ENCODE measurements around the gene SOX8. TPM values are rescaled to one million over a fixed set of nuclear protein-coding genes. Genes with fewer than 3 reads are reported as not detected.
A peak's percentile ranks its signal among the peaks of the same experiment; 100 is the strongest.

The SOX8 gene
- total RNA-seq, 1 donor from 2014 or later = 0.26 TPM

DNA sequence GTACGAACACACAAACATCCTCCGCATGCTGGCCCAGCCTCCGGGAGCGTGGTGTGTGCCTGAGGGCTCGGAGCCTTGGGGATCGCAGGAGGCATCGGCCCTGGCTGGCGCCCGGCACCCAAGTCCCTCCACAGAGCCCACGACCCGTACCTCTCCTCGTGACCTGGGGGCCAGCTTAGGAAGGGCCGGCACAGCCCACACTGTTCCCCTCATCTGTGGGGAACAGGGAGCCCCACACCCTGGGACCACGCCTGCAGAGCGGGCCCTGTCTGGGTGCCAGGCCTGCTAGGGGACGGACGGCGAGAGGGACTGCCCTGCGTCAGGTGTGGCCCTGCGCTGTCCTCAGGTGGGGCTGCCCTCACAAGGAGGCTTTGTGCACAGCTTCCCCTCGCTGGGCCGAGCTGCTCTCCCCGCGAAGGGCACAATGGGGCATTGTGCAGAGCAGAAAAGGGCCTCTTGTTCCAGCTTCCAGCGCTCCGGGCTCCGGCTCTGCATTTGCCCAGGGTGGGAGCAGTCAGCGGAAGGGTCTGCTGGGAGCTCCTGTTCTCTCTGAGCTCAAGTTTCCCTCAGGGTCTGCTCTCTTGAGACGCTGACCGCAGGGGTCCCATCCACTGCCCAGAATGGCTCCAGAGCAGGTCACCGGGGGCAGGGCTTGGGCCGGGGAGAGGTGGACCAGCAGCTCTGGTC is 9.1 kb upstream of the SOX8 start:
- DNase-seq (ENCODE audit: low read depth in 2 of 2) = no peak

DNA sequence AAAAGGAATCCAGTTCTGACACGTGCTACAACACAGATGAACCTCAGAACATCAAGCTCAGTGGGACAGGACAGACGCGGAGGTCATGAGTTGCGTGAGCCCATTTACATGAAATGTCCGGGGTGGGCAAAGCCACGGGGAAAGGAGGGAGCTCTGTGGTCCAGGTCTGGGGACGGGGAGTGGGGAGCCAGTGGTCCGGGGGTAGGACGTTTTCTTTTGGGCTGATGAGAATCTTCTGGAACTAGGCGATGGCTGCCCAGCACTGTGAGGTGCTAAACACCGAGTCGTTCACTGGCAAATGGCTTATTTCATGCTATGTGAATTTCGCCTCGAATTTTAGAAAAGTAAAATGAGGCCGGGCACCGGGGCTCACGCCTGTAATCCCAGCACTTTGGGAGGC is 8.2 kb upstream of the SOX8 start:
- no peak for DNase-seq (ENCODE audit: low read depth in 2 of 2)

DNA sequence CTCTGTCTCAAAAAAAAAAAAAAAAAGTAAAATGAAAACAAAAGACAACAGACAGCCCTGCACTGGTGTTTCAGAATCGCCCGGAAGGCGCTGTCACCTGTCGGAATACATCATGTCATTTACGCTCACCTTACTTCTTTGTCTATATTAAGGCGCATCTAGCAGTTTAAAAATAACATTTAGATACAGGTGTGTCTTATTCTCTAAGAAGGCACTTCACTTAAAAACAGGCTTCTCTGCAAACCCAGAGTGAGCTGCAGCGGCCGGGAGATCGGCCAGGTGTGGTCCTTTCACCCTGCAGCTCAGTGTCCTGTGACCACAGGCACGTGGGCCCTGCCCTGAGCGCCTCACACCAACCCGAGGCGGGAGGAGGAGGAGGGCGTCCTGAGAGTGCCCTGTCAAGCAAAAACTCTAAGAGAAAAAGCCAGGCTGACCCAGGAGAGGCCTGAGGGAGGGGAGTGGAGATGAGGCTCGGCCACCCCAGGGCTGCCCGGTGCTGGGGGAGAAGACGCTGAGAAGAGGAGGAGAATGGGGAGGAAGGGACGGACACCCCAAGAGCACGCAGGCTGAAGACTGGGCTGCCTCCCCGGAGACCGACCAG is 7.5 kb upstream of the SOX8 start:
- no peak for DNase-seq (ENCODE audit: low read depth in 2 of 2)

DNA sequence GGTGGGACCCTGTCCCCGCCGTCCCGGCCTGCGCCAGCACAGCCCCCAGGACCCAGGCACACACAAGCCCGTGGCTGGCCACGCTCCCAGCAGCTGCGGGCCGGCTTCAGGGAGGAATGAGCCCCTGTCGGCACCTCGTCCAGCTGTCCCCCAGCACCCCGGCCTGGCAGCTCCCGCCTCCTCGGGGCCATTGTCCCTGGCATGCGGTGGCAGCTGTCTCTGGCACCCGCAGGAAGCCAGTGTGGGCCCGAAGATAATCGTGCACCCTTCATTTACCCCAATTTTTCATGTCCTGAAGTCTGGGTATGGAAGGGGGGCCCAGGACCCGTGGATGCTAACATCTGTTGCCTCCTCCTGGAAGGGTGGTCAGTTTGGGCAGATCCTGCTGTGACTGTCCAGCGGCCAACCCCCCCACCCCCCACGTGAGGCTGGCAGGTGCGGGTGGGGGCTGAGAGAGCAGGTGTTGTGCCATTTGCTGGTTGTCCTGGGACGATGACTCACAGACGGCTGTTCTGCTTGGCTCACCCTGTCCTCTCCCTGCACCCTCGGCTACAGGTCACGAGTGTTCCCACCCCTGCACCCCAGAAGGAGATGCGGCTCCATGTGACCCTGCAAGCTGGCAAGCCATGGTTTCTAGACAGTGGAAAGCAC is 6.8 kb upstream of the SOX8 start:
- DNase-seq (ENCODE audit: low read depth in 2 of 2) = no peak

DNA sequence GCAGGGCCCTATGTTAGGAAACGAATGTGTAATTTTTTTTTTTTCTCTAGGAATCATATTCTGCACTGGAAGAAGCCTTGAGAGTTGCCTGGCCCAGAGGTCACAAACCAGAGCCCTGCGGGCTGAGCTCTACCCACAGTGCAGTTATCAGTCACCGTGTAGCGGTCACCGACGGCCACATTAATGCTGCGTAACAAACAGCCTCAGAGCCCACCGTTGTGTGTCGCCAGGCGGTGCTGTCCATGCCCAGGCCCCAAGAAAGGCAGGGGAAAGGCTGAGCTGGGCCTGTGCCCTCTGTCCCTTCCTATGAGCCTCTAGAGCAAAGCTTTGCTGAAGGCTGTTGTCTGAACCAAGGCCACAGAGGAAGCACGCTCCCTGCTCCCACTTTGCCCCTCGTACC is 6.3 kb upstream of the SOX8 start:
- DNase-seq (ENCODE audit: low read depth in 2 of 2) = no peak

DNA sequence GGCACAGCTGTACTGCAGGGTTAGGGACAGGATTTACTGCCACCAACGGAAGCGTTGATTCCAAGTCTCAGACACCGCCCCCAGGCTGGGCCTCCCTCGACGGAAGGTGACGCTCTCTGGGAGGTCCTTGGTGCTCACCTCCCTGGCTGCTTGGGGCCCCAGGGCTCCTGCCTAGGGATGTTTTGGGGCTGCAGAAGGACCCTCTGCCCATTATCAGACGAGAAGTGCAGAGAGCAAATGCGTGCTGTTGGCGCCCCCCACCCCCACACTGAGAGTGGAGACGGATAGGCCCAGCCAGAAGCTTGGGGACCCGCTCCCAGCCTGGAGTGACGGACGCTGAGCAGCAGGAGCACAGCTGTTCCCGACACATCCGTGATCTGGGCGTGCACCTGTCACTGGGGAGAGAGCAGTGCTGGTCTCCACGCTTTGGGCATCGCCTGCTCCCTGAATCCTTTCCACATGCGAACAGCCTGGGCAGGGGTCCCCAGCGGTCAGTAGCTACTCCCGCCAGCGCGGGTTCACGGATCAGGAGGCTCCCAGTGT is 5.1 kb upstream of the SOX8 start:
- DNase-seq (ENCODE audit: low read depth in 2 of 2) = no peak

DNA sequence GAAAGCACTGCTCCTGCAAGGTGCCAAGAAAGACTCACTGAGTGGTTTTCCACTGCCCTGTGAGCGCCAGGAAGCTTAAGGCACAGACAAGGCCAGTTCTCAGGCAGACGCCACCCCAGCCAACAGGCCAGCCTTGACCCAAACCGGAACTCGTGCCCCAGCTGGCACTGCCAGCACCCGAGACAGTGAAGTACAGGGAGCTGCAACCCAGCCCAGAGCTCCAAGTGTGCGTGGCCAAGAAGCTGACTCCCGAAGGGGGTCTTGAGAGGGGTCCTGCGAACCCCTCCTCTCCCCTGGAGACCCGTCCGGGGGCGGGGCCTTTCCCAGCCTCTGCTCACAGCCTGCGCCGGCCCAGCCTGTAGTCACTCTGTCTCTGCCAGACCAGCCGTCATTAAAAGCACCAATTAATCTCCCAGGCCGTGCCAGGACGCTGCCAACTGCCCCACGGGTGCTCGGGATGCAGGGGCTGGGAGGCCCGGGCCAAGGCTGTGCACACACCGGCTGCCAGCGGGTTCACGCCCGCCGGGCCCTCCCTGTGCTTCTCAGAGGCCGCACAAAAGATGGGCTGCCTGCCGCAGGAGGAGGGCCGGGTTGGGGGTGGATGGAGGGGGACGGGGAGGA is 4.4 kb upstream of the SOX8 start:
- DNase-seq (ENCODE audit: low read depth in 2 of 2) = no peak

DNA sequence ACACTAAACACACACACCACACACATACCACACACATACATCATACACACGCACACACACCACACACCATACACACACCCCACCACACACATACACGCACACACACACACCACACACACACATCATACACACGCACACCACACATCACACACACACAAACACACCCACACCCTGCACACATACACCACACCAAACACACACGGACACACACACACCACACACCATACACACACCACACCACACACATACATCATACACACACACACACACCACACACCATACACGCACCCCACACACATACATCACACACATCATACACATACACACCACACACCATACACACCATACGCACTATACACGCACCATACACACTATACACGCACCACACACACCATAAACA is 3.7 kb upstream of the SOX8 start:
- no peak for DNase-seq (ENCODE audit: low read depth in 2 of 2)

DNA sequence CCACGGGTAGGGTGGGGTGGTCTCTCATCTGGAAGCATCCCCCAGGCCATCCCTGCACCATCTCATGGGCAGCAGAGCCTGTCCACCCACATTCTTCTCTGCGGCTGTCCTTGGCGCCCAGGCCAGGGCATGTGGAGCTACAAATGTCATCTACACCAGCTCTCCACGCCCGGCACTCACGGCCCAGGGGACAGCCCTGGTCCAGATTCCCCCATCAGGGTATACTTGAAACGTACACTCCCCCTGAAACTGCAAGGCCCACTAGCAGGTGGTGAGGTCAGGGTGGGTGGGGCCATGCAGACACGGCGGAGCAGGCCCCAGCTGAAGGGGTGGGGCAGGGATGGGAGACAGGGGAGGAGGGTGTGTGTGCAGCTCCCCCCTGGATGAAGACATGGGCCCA is 3.2 kb upstream of the SOX8 start:
- DNase-seq (ENCODE audit: low read depth in 2 of 2) = no peak

DNA sequence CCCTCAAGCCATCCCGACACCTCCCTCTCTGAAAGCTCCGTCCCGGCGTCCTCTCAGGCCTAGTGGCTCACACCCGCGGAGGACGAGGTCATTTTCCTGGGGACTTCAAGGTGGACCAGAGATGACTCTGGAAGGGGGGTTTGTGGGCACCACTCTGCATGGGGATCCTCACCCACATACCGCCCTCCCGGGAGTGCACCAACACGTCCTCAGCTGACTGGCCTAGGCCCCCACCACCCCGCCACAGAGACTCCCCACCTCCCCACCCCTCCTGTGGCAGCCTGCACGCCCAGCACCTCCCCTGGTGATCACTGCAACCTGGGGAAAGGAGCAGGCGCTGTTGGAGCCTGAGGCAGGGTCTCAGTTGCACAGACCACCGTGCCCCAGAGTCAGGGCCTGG is 2.4 kb upstream of the SOX8 start:
- no peak for DNase-seq (ENCODE audit: low read depth in 2 of 2)

DNA sequence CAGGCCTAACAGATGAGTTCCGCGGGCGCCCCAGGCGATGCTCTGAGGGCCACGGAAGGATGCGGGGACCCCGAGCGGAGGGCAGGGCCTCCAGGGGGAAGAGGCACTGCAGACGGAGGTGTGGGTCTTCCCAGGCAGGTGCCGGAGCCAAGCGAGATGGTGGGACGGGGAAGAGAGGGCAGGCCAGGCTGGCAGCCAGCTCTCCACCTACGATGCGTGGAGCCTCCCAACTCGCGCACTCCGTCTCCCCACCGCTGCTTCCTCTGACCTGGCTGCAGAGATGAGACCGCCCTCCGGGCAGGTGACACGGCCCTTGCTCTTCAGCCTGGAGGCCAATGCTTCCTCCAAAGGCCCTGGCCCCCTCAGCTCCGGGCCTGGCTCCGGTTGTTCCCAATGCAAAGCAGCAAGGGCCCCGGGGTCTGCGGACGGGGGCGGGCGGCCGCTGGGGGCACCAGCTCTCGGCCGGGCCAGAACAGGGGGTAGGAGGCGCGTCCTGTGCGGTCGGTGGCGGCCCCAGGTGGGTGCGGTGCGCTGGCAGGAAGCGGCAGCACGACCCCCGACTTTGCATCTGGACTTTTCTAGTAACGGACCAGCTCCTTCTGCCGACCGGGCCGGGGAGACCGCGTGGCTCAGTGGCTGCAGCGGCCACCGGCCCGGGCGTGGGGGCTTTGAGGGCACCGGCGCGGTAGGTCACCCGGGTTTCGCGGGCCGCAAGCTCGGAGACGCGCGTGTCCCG is 1.5 kb upstream of the SOX8 start:
- no peak for DNase-seq (ENCODE audit: low read depth in 2 of 2)

DNA sequence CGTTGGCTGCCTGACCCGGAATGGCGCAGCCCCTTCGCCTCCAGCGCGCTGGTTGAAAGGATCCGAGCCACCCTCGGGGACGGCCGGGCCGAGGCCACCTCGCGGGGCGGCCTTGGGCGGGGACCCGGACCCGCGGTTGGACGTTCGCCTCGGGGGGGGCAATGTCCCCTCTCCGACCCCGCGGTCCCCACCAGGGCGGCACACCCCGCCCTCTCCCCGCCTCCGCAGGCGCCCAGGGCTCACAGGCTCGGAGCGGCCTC is 1.0 kb upstream of the SOX8 start:
- DNase-seq (ENCODE audit: low read depth in 2 of 2) = no peak

DNA sequence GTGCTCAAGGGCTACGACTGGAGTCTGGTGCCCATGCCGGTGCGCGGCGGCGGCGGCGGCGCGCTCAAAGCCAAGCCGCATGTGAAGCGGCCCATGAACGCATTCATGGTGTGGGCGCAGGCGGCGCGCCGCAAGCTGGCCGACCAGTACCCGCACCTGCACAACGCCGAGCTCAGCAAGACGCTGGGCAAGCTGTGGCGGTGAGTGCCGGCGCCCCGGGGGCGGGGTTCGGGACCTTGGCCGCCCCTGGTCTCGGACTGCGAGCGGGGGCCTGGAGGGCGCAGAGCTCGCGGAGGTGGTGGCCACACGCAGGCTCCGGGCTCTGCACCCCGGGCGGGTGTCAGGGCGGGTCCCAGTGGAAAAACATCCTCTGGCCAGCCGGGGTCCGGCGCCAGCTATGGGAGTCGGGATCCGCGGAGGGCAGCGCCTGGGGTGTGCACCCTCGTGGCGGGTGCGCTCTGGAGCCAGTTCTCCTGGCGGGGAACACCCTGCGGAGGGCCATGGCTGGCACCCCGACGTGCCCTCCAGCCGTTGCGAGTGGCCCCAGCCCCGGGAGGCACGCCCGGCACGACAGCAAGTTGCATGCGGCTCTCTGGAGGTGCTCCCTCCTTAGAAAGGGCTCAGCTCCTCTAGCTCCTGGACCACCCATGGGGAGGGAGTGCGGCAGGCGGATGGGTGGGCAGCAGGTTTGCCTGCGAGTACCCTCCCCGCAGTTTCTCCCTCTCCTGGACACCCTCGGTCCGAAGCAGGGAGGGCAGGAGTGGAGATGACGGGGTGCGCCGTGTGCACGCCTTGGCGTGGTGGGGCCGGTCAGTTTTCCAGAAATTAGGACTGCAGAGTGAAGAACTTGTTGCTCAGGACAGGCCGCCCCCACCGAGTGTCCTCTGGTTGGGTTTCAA is 824 bp downstream of the SOX8 start:
- peak in 1 of 2 donors; percentile 12 for DNase-seq (ENCODE audit: low read depth in 2 of 2)

DNA sequence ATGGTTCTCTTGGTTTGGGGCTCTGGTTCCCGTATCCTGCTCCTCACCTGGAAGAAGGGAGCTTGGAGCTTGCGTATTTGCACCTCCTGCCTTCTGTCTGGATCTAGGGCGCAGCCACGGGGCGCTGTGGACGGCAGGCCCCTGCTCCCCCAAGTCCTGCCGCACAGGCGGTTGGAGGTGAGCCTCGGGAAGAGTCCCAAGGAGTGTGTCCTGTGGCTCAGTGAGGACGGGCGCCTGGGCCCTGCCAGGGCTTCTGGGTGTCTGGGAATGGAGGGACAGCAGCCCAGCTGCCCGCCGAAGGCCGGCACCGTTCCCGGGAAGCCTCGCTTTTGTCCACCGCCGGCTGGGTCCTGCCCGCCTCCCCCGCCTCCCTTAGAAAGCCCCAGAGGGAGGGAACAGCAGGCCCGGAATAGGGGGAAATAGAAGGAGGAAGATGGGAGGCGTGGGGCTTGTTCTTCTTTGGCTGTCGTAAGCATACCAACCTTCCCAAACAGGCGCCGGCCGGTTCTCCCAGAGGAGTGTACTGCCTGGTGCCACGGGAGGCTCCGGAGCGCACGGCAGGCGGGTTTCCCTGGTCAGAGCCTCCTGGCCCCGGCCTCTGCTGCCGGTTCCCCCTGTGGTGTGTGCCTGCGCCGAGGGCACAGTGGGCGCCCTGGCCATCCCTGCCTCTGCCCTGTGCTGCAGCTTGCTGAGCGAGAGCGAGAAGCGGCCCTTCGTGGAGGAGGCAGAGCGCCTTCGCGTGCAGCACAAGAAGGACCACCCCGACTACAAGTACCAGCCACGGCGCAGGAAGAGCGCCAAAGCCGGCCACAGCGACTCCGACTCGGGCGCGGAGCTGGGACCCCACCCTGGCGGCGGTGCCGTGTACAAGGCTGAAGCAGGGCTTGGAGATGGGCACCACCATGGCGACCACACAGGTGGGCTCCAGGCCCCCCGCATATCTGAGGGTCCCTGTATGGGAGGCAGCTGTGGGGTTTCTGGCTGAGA is 1.8 kb downstream of the SOX8 start:
- no peak for DNase-seq (ENCODE audit: low read depth in 2 of 2)

DNA sequence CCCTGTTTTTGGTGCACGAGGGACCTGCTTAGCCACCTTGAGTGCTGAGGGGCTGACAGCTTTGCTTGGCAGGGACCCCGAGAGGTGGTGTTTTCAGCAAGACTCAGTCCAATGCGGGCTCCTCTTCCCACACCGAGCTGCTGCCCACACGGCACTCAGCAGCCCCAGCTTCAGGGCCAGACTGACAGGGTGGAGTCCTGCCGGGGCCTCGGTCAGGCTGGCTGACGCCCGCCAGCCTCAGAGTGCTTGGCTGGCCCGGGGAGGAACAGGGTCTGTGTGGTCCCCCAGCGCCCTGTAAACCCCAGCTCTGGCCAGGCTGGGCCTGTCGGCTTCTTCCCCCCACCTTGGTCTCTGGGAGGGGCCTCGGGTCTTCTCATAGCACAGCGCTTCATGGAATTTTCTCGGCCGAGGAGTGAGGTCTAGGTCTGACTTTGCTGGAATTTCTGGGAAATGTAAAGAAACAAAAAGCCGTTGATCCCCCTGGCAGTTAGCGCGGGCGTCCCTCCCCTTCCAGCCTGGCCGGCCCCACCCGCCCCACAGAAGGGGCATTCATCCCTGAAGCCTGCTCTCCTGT is 2.6 kb downstream of the SOX8 start:
- DNase-seq (ENCODE audit: low read depth in 2 of 2) = no peak

DNA sequence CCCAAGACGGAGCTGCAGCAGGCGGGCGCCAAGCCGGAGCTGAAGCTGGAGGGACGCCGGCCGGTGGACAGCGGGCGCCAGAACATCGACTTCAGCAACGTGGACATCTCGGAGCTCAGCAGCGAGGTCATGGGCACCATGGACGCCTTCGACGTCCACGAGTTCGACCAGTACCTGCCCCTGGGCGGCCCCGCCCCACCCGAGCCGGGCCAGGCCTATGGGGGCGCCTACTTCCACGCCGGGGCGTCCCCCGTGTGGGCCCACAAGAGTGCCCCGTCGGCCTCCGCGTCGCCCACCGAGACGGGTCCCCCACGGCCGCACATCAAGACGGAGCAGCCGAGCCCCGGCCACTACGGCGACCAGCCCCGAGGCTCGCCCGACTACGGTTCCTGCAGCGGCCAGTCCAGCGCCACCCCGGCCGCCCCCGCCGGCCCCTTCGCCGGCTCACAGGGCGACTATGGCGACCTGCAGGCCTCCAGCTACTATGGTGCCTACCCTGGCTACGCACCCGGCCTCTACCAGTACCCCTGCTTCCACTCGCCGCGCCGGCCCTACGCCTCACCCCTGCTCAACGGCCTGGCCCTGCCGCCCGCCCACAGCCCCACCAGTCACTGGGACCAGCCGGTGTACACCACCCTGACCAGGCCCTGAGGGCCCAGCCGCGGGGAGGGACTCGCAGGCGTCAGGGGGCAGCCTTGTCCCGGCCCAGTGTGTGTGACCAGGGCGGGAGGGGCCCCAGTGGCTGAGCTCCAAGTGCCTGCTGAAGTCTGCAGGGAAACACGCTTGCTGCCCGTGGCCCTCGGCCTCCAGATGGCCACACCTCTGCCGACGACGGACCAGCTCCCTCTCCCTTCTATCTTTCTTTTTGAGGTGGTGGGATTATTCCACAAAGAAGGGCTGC is 3.4 kb downstream of the SOX8 start:
- DNase-seq (ENCODE audit: low read depth in 2 of 2) = no peak

DNA sequence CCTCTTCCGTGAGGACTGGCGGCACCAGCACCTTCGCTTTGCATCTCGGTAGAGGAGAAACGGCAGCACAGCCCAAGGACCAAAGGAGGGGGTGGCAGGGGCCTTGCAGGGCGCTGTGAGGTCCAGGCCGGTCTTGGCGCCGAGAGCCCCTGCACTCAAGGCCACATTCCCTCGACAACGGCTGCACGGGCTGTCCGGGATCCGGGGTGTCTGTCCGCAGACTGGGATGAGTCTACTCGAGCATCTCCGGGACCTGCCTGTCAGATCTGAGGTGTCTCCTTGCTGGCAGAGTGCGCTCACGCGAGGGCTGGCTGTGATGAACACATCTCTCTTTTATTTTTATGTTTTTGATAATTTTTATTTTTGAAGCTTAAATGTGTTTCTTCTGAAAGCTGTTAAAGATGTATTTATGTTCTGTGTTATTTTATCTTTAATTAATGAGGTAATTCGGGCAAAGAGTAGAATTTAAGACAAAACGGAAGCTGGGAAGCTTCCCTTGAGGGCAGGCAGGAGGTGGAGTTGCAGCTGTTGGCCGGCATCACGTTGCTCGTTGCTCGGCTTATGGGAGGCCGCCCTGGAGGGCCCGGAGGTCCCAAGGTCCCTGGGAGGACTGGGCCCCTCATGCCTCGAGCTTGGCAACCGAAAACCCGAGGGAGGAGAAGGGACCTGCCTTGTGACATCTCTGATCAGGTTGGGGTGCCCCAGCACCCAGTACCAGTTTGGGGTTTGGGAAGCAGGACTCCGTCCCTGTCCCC is 4.3 kb downstream of the SOX8 start:
- DNase-seq (ENCODE audit: low read depth in 2 of 2) = no peak

DNA sequence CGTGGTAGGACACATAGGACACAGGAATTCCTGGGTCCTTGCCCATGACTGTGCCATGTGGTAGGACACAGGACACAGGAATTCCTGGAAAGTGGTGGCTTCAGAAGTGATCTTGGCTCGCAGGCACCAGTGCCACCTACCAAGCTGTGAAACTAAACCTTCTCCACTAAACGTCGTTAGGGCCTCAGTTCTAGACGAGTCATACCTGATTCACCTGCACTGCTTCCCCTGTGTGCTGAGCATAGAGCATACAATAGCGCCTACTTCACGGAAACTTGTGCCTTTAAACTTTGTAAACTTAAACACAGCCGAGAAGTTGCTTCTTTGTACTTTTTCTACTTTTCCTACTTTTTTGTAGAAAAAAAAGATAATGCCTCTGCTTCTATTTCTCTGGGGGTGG is 4.8 kb downstream of the SOX8 start:
- no peak for DNase-seq (ENCODE audit: low read depth in 2 of 2)
